GM18907 (cell line): ENCODE results near the gene POR.

Experiments
- ATAC-seq: cut with Tn5 transposase; IDR thresholded peaks from one replicate; pipeline ENCODE4 v1.9.1; 2021; ENCODE audit warnings: mild to moderate bottlenecking, moderate library complexity; ENCODE audit not compliant: unreplicated experiment

POR gene

DNA sequence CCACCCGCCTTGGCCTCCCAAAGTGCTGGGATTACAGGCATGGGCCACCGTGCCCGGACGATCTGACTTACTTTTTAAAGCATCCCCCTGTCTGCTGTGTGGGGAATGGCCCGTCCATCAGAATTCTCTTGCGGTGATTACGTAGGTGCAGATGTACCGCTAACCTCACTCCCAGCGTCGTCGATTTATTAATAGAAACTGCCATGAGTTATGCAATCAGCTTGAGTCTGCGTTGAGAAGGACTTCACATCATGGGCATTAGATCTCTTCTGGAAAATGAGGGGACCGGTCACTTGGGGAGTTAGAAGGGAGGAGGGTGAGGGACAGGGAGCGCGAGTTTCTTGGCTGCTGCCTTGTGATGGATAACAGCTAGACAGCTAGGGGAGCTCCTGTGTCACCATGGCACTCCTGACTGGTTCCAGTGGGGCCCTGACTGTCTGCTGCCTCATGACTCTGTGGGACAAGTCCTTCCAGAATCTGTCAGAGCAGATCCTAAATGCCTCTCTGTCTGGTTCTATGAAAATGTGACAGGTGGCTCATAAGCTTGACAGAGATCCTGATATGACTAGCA lies 35.2 kb downstream of the POR start:
- ATAC-seq = no peak

GRCh38 chr7:75951506-75951905 lies 36.6 kb downstream of the POR start:
- ATAC-seq = no peak

DNA sequence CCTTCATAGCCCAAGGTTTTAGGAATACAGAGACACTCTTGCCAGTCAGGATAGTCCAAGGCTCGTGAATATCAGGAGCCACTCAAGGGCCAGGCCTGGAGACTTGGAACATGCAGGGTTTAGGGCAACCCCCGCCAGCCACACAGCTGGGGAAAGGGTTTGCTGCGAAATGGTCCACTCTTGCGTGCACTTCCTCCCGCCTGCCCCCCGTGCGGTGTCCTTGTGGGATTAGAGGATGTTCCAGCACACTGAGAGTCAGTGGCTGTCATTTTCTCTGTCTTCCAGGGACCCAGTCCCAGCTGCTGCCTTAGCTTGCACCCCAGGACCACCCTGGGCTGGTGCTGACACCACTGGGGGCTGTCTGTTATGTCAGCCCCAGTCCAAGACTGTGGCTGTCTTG lies 38.5 kb downstream of the POR start:
- no peak for ATAC-seq

DNA sequence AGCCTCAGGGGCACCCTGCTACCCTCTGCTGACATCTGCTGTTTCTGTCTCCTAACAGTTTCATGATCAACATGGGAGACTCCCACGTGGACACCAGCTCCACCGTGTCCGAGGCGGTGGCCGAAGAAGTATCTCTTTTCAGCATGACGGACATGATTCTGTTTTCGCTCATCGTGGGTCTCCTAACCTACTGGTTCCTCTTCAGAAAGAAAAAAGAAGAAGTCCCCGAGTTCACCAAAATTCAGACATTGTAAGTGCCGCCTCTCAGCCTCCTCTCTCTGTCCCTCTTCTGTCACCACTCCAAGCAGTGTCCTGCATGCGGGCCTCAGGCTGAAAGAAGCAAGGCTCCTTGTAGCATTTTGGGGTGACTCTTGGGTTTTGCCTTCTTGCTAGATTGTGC lies 39.0 kb downstream of the POR start:
- no peak for ATAC-seq

DNA sequence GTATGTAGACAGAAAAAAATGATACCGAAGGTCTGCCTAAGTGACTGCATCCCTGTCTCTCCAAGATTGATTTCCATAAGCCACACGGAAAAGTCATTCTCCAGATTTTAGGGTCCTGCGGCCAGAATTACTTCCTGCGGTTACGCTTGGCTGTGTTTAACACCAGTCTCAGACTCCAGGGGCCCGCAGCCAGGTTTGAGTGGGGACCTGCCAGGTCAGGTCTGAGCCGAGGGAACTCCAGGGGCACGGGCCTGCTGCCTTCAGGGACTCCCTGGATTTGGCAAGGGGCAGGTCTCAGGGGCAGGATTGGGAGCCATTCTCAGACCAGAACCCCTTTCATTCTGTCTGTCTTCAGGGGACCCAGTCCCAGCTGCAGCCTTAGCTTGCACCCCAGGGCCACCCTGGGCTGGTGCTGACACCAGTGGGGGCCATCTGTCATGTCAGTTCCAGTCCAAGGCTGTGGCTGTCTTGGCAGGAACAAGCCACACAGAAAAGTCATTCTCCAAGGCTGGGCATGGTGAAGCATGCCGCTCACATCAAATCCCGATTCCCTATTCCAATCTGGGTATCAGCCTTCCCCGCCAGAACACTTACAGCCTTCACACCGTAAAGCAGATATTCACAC lies 40.5 kb downstream of the POR start:
- no peak for ATAC-seq

DNA sequence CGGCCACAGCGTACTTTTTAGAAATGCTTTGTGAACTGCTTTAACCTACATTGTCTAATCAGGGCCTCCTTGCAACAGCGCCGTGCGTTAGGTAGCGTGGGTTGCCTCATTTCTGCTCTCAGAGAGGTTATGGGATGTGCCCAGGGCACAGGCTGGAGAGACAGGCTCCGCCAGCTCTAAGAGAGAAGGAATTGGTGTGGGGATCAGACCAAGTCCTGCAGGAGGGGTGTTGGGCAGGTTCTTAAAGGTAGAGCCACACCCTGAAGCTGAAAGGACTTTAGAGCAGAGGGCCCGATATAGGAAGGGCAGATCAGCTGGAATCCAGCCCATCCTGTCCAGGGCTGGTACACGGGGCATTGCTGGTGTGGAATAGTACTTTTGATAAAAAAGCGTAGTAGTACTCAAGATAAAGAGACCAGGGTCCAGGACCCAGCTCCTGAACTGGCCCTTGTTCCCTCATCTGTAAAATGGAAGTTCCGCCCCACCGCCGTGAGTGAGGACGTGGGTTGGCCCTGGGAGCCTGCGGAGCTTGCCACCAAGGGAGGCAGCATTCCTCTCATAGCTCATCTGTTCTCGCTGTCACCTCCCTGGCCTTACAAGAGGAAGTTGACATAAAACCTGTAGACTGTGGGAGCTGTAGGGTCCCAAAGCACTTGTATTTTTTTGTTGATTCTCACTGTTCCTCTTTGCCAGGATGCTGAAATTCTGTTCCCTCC lies 42.2 kb downstream of the POR start:
- no peak for ATAC-seq

GRCh38 chr7:75958802-75959543 lies 44.0 kb downstream of the POR start:
- no peak for ATAC-seq

DNA sequence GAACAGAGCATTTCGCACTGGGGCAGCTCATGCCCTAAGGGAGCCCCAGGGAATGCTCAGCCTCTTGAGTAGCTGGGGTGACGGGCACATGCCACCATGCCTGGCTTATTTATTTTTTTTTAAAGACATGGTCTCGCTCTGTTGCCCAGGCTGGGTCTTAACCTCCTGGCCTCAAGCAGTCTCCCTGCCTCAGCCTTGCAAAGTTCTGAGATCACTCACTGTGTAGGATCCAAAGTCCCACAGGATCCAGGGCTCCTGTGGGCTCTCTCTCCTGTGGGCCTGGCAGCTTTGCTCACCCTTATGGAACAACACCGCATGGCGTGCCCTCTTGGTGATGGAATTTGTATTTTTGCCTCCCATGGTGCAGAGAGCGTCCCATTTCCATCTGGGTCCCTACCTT lies 45.4 kb downstream of the POR start:
- no peak for ATAC-seq

- no peak for ATAC-seq
Measured at GRCh38 chr7:75961218-75961617, 46.3 kb downstream of the POR start.

DNA sequence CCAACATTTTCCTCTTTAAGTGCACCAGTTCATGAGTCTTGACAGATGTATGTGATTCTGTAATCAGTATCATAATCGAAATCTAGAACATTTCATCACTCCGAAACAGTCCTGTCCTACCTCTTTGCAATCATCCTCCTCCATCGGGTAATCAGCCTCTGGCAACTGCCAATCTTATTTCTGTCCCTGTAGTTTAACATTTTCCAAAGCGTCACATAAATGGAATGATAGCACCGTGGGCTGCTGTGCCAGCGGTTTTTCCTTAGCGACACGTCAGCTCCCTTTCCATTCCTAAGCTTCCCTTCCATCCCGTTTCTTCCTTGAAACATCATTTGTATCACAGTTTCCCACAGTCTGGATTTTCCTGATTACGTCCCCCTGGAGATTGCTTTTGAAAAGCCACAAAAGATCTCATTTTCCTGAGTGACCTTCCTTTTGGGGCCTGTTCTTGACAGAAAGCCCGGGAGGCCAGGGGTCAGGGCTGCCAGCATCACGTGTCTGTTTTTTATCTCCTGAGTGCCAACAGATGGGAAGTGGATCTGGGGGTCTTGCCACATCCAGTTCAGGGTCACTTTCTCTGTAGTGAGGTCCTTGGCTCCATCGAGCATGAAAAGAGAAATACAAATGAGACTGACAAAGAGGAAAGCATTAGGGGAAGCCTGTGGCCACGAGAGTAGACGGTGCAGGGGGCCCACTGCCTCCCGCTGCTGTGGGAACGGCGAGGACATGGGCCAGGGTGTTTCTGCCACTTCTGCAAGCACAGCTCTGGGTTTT lies 47.8 kb downstream of the POR start:
- ATAC-seq = no peak

GRCh38 chr7:75963381-75963995 lies 48.5 kb downstream of the POR start:
- no peak for ATAC-seq

GRCh38 chr7:75965617-75966016 lies 50.7 kb downstream of the POR start:
- no peak for ATAC-seq

DNA sequence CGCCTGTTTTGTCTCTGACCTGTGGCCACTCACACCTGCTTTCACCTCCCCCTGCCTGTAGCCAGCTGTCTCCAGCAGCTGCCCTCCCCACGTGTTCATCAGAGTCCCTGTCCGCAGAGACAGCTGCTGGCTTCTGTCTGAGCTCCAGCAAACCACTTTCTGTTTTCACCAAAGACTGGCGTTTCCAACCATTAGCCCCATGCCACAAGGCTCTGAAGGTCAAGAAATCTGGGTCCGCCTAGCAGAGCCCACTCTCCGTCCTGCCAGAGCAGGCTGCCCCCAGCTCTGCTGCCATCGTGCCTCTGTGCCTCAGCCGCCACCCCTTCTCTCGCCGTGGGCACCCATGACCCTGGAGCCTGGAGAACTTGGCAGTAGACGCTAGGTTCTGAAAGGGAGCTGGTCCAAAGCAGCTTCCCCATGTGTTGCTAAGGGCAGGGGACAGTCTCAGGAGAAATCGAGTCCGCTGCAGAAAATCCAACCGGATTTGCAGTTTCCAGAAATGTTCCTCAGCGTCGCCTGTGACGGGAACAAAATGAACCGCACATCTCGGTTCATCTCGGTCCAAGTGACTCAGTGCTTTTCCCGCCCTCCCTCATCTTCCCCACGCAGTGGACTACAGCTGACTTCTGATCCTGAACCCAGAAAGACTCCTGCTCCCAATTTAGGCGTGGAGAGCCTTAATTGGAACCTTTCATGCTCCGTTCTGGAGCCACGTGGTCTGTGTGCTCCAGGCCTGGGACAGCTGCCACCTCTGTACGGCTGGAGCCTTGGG lies 51.4 kb downstream of the POR start:
- no peak for ATAC-seq

- ATAC-seq = no peak
Measured at GRCh38 chr7:75967055-75967454, 52.1 kb downstream of the POR start.

GRCh38 chr7:75967487-75967997 lies 52.6 kb downstream of the POR start:
- no peak for ATAC-seq

DNA sequence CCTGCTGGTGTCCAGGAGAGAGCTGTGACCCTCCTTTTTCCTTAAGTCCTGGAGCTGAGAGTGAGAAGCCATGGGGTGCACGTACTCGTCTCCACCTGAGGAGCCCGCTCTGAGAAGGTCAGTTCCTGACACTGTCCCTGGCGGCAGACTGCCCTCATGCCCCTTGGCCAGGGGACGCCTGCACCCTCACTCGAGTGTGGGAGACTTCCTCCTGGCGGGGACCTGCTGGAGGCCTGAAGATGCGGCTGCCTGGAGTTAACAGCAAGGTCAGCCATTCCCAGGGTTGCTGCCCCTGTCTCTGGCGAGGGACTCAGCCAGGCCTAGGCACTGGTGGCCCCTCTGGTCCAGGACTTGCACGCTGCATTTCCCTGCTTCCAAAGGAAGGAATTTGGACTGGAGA lies 53.1 kb downstream of the POR start:
- no peak for ATAC-seq

DNA sequence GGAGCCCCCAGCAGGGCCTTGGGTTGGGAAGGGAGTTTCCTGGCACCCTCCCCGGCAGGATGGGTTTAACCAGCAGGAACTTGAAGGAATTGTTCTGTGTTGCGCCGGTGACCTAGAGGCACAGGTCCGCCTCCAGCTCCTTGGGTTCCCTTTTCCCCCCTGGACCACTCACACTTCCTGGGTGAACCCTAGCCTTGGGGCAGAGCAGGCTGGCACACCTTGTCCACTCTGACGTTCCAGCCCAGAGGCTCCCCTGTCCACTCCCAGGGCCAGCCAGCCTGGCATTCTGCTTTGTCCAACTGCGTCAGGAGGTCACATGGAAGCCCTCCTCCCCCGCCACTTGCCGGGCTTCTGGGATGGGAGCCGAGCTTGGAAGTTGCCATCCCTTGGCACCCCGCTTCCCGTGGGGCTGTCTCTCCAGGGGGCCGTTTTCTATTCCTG lies 53.6 kb downstream of the POR start:
- no peak for ATAC-seq

- ATAC-seq = no peak
Measured at GRCh38 chr7:75969182-75969581, 54.2 kb downstream of the POR start.

GRCh38 chr7:75969704-75970498 lies 54.9 kb downstream of the POR start:
- no peak for ATAC-seq
